DOHH2 (cell line): Measurements from ENCODE around the gene GNG12.

ENCODE experiments used
- H3F3A ChIP-seq: fragments of 200-600 bp; sonication (generic), shearing (Covaris generic); 2 replicates; pipeline ENCODE4 v1.6.0; 2016; ENCODE audit warnings: antibody characterized with exemption, mild to moderate bottlenecking; ENCODE audit not compliant: control insufficient read depth, insufficient read depth
- H3K27ac ChIP-seq: fragments of 200-600 bp; sonication (generic); 2 replicates; pipeline ENCODE4 v1.5.1; 2014; ENCODE audit warnings: low read depth, mild to moderate bottlenecking, low read length, moderate library complexity
- H3K27me3 ChIP-seq: fragments of 200-600 bp; sonication (generic); 2 replicates; pipeline ENCODE4 v1.6.1; 2014; ENCODE audit warnings: mild to moderate bottlenecking, low read length, mixed read lengths; ENCODE audit not compliant: control insufficient read depth
- H3K36me3 ChIP-seq: fragments of 200-600 bp; sonication (generic); 2 replicates; pipeline ENCODE4 v1.6.1; 2014; ENCODE audit warnings: mild to moderate bottlenecking, low read length, moderate library complexity, mixed read lengths; ENCODE audit not compliant: control insufficient read depth
- H3K4me1 ChIP-seq: fragments of 200-600 bp; sonication (generic); 2 replicates; pipeline ENCODE4 v1.6.1; 2014; ENCODE audit warnings: mild to moderate bottlenecking, low read length, mixed read lengths; ENCODE audit not compliant: control insufficient read depth
- H3K4me2 ChIP-seq: fragments of 200-600 bp; sonication (generic); 2 replicates; pipeline ENCODE4 v1.6.0; 2014; ENCODE audit warnings: mild to moderate bottlenecking, low read length, moderate library complexity
- H3K4me3 ChIP-seq: fragments of 200-600 bp; sonication (generic); 2 replicates; pipeline ENCODE4 v1.5.1; 2014; ENCODE audit warnings: mild to moderate bottlenecking, low read length, mixed read lengths
- H3K79me2 ChIP-seq: fragments of 200-600 bp; sonication (generic); 2 replicates; pipeline ENCODE4 v1.6.1; 2014; ENCODE audit warnings: mild to moderate bottlenecking, low read length, mixed read lengths; ENCODE audit not compliant: control insufficient read depth
- H3K9me2 ChIP-seq: fragments of 200-600 bp; sonication (generic); replicated peaks from 2 replicates; pipeline ENCODE4 v1.6.1; 2014; ENCODE audit warnings: mild to moderate bottlenecking, low read length, mixed read lengths; ENCODE audit not compliant: control insufficient read depth
- H3K9me3 ChIP-seq: fragments of 200-600 bp; sonication (generic); 2 replicates; pipeline ENCODE4 v1.6.1; 2014; ENCODE audit warnings: antibody characterized with exemption, low read length, mixed read lengths; ENCODE audit not compliant: control insufficient read depth, insufficient read depth
- H4K20me1 ChIP-seq: fragments of 200-600 bp; sonication (generic); 2 replicates; pipeline ENCODE4 v1.6.0; 2014; ENCODE audit warnings: low read depth, mild to moderate bottlenecking, antibody characterized with exemption, low read length, moderate library complexity; ENCODE audit not compliant: control insufficient read depth, insufficient read depth
- CTCF ChIP-seq: fragments of 200-600 bp; sonication (generic); IDR thresholded peaks from one replicate; pipeline ENCODE4 v1.5.1; 2014; ENCODE audit warnings: antibody characterized with exemption, mild to moderate bottlenecking, low read depth, low read length; ENCODE audit not compliant: poor library complexity, severe bottlenecking
- EZH2phosphoT487 ChIP-seq: fragments of 200-600 bp; sonication (generic); IDR thresholded peaks from 2 replicates; pipeline ENCODE4 v1.6.1; 2017; ENCODE audit warnings: borderline replicate concordance, mild to moderate bottlenecking, antibody characterized with exemption, low read length, moderate library complexity, mixed read lengths

The GNG12 gene

GRCh38 chr1:67674260-67675011 is 158.8 kb downstream of the GNG12 start:
- no peak overlapping the region for H3K27ac ChIP-seq
- no peaks in the 10 kb centered on the region for H3F3A ChIP-seq
- no peaks in the 10 kb centered on the region for H4K20me1 ChIP-seq
- no peaks in the 10 kb centered on the region for H3K9me2 ChIP-seq
- no peaks in the 10 kb centered on the region for H3K9me3 ChIP-seq
- H3K79me2 ChIP-seq: no peaks in the 10 kb centered on the region
- H3K27me3 ChIP-seq: peaks cover 8% of the 10 kb centered on the region
- H3K4me3 ChIP-seq: peak overlapping the region; percentile 5; the same call in 1 of the 2 replicates
- H3K4me1 ChIP-seq: peaks cover 33% of the 10 kb centered on the region
- H3K4me2 ChIP-seq: peak overlapping the region; percentile 56
- TF ChIP-seq CTCF: no peak
- no peak for TF ChIP-seq EZH2phosphoT487
- no peaks in the 10 kb centered on the region for H3K36me3 ChIP-seq

- Histone ChIP-seq H3K9me2 (no peaks in the 10 kb centered on the region), H3K4me2 (no peak overlapping the region), H3K4me3 (no peak overlapping the region), H3K36me3 (no peaks in the 10 kb centered on the region), H3K4me1 (peaks cover 33% of the 10 kb centered on the region), H3K79me2 (no peaks in the 10 kb centered on the region), H4K20me1 (no peaks in the 10 kb centered on the region), H3K27me3 (peaks cover 8% of the 10 kb centered on the region), H3K27ac (no peak overlapping the region), H3F3A (no peaks in the 10 kb centered on the region), H3K9me3 (no peaks in the 10 kb centered on the region)
- TF ChIP-seq EZH2phosphoT487 (no peak), CTCF (no peak)
Observed at GRCh38 chr1:67673468-67674201, 159.6 kb downstream of the GNG12 start.

GRCh38 chr1:67672260-67672803 is 160.9 kb downstream of the GNG12 start:
- H3K27me3 ChIP-seq: peaks cover 8% of the 10 kb centered on the region
- no peaks in the 10 kb centered on the region for H3K79me2 ChIP-seq
- H3K9me3 ChIP-seq: no peaks in the 10 kb centered on the region
- no peak overlapping the region for H3K27ac ChIP-seq
- H3K9me2 ChIP-seq: no peaks in the 10 kb centered on the region
- no peaks in the 10 kb centered on the region for H3K36me3 ChIP-seq
- no peak overlapping the region for H3K4me3 ChIP-seq
- H3F3A ChIP-seq: no peaks in the 10 kb centered on the region
- H3K4me2 ChIP-seq: no peak overlapping the region
- H4K20me1 ChIP-seq: no peaks in the 10 kb centered on the region
- TF ChIP-seq CTCF: no peak
- TF ChIP-seq EZH2phosphoT487: no peak
- H3K4me1 ChIP-seq: peaks cover 40% of the 10 kb centered on the region
